H1 (cell line): ENCODE measurements around the gene AAK1. TPM values are rescaled to one million over a fixed set of nuclear protein-coding genes. Genes with fewer than 3 reads are reported as not detected.

ENCODE experiments used
- CTCF ChIA-PET: fragments of 300-600 bp; sonication (Branson Sonifier 250); formaldehyde crosslinking; loops from one replicate; lab custom pipeline; 2021; ENCODE audit not compliant: partially characterized antibody; lab: Charles Lee
- POLR2A ChIA-PET: fragments of 300-600 bp; sonication (Branson Sonifier 250); formaldehyde crosslinking; loops from one replicate; lab custom pipeline; 2021; ENCODE audit warnings: inconsistent platforms; ENCODE audit not compliant: partially characterized antibody; lab: Charles Lee
- DNase-seq, 2 experiments: peaks; one replicate each; pipeline versions ENCODE4 v3.0.0 to v3.0.0-alpha.2; 2010 to 2022; ENCODE audit warnings: low spot score in 2 of 2, low read depth in 1 of 2, mixed read lengths in 1 of 2
- FAIRE-seq: peaks from 2 replicates; lab custom pipeline; 2011; peaks lifted over from hg19 to GRCh38; lab: Jason Lieb, UNC
- H2AFZ ChIP-seq: 2 replicates; pipeline ENCODE4 v1.8.1; 2012; ENCODE audit warnings: low read length, inconsistent platforms
- H2AK5ac ChIP-seq: 2 replicates; pipeline ENCODE4 v1.6.1; 2013; ENCODE audit warnings: low read depth, low read length
- H2BK120ac ChIP-seq: replicated peaks from 2 replicates; pipeline ENCODE3; 2013; ENCODE audit warnings: low read depth, low read length, inconsistent platforms
- H2BK12ac ChIP-seq: 2 replicates; pipeline ENCODE4 v1.6.1; 2013; ENCODE audit warnings: low read depth, low read length
- H2BK15ac ChIP-seq: 2 replicates; pipeline ENCODE4 v1.6.1; 2013; ENCODE audit warnings: low read length
- H2BK20ac ChIP-seq: 2 replicates; pipeline ENCODE4 v1.6.1; 2013; ENCODE audit warnings: low read length
- H2BK5ac ChIP-seq: 2 replicates; pipeline ENCODE4 v1.6.1; 2013; ENCODE audit warnings: low read depth, low read length
- H3K14ac ChIP-seq: 2 replicates; pipeline ENCODE4 v1.6.1; 2013; ENCODE audit warnings: inconsistent platforms; ENCODE audit not compliant: insufficient read length
- H3K18ac ChIP-seq: 2 replicates; pipeline ENCODE4 v1.6.1; 2013; ENCODE audit warnings: low read length; ENCODE audit errors: extremely low read depth
- H3K23ac ChIP-seq: 2 replicates; pipeline ENCODE4 v1.6.1; 2013; ENCODE audit warnings: inconsistent platforms; ENCODE audit not compliant: insufficient read length
- H3K23me2 ChIP-seq: 2 replicates; pipeline ENCODE4 v1.6.1; 2013; ENCODE audit warnings: low read depth, low read length
- H3K27ac ChIP-seq: 2 replicates; pipeline ENCODE4 v1.6.1; 2011; ENCODE audit warnings: low read depth, low read length, inconsistent platforms
- H3K27me3 ChIP-seq, 4 experiments: replicated peaks in 1 of 4; 1 replicate in 1 of 4; 2 replicates in 3 of 4; pipeline versions ENCODE4 v1.6.1 to v1.8.1; 2011 to 2013; ENCODE audit warnings: low read length in 3 of 4, mild to moderate bottlenecking in 3 of 4, inconsistent platforms in 2 of 4, mixed read lengths in 2 of 4, moderate library complexity in 1 of 4; ENCODE audit not compliant: control insufficient read depth in 3 of 4, insufficient read depth in 3 of 4; ENCODE audit errors: extremely low read depth in 1 of 4
- H3K36me3 ChIP-seq, 4 experiments: 2 replicates each; pipeline versions ENCODE4 v1.6.1 to v1.8.1; 2011 to 2013; ENCODE audit warnings: mild to moderate bottlenecking in 4 of 4, low read length in 3 of 4, moderate library complexity in 2 of 4, control low read depth in 1 of 4, inconsistent platforms in 1 of 4; ENCODE audit not compliant: insufficient read depth in 4 of 4, control insufficient read depth in 2 of 4
- H3K4ac ChIP-seq: replicated peaks from 2 replicates; pipeline ENCODE3; 2013; ENCODE audit warnings: low read length, low read depth, mixed read lengths, inconsistent platforms; ENCODE audit not compliant: insufficient read length
- H3K4me1 ChIP-seq, 4 experiments: replicated peaks in 1 of 4; 1 replicate in 1 of 4; 2 replicates in 3 of 4; pipeline versions ENCODE4 v1.6.1 to v1.8.1; 2011 to 2013; ENCODE audit warnings: low read length in 3 of 4, inconsistent platforms in 2 of 4, mixed read lengths in 1 of 4; ENCODE audit not compliant: insufficient read depth in 4 of 4, control insufficient read depth in 3 of 4
- H3K4me2 ChIP-seq, 2 experiments: 2 replicates each; pipeline versions ENCODE4 v1.6.1 to v1.8.1; 2011 to 2013; ENCODE audit warnings: low read depth in 2 of 2, low read length in 2 of 2, control low read depth in 1 of 2, inconsistent platforms in 1 of 2, mild to moderate bottlenecking in 1 of 2; ENCODE audit not compliant: insufficient read depth in 1 of 2
- H3K4me3 ChIP-seq, 4 experiments: fragments of 200-600, 300-600 bp in 1 of 4; sonication (generic), shearing (Covaris generic), sonication (Bioruptor Twin) in 1 of 4; 2 replicates each; pipeline versions ENCODE4 v1.5.1 to v1.8.1; 2011 to 2016; ENCODE audit warnings: low read length in 4 of 4, low read depth in 3 of 4, control low read depth in 2 of 4, inconsistent platforms in 2 of 4, mild to moderate bottlenecking in 2 of 4, mixed read lengths in 1 of 4, moderate library complexity in 1 of 4; ENCODE audit not compliant: insufficient read depth in 2 of 4; ENCODE audit errors: extremely low read depth in 1 of 4
- H3K56ac ChIP-seq: replicated peaks from 2 replicates; pipeline ENCODE3; 2013; ENCODE audit warnings: low read depth, mild to moderate bottlenecking, mixed read lengths, low read length, inconsistent platforms; ENCODE audit not compliant: insufficient read length
- H3K79me1 ChIP-seq: 2 replicates; pipeline ENCODE4 v1.6.1; 2013; ENCODE audit warnings: low read depth, low read length, control low read depth
- H3K79me2 ChIP-seq, 2 experiments: 2 replicates each; pipeline versions ENCODE4 v1.6.1 to v1.8.1; 2012 to 2013; ENCODE audit warnings: low read length in 2 of 2, mild to moderate bottlenecking in 2 of 2, inconsistent platforms in 1 of 2; ENCODE audit not compliant: insufficient read depth in 2 of 2, control insufficient read depth in 1 of 2
- H3K9ac ChIP-seq, 4 experiments: replicated peaks in 1 of 4; 1 replicate in 1 of 4; 2 replicates in 3 of 4; pipeline versions ENCODE4 v1.6.1 to v1.8.1; 2011 to 2013; ENCODE audit warnings: low read depth in 3 of 4, low read length in 3 of 4, control low read depth in 2 of 4, mild to moderate bottlenecking in 2 of 4, moderate library complexity in 2 of 4, inconsistent platforms in 1 of 4; ENCODE audit errors: extremely low read depth in 1 of 4
- H3K9me3 ChIP-seq, 2 experiments: 2 replicates each; pipeline versions ENCODE4 v1.6.1 to v1.8.1; 2012 to 2013; ENCODE audit warnings: mild to moderate bottlenecking in 2 of 2, moderate library complexity in 2 of 2, control low read depth in 1 of 2, inconsistent platforms in 1 of 2, low read depth in 1 of 2, low read length in 1 of 2, mixed read lengths in 1 of 2; ENCODE audit not compliant: insufficient read depth in 2 of 2
- H4K20me1 ChIP-seq, 2 experiments: replicated peaks in 1 of 2; 2 replicates each; pipeline versions ENCODE3 to v1.8.1; 2011 to 2013; ENCODE audit warnings: inconsistent platforms in 2 of 2, low read length in 2 of 2, mild to moderate bottlenecking in 1 of 2; ENCODE audit not compliant: insufficient read depth in 2 of 2, control insufficient read depth in 1 of 2
- H4K5ac ChIP-seq: 2 replicates; pipeline ENCODE4 v1.6.1; 2013; ENCODE audit warnings: low read length, low read depth, mixed read lengths, inconsistent platforms; ENCODE audit not compliant: insufficient read length
- H4K8ac ChIP-seq: 2 replicates; pipeline ENCODE4 v1.8.0; 2013; ENCODE audit warnings: mild to moderate bottlenecking, moderate library complexity, low read length, inconsistent platforms; ENCODE audit not compliant: insufficient read depth; ENCODE audit errors: extremely low read depth
- H4K91ac ChIP-seq: replicated peaks from 2 replicates; pipeline ENCODE3; 2013; ENCODE audit warnings: low read length, mixed read lengths, inconsistent platforms; ENCODE audit not compliant: insufficient read length
- CHD1 ChIP-seq: IDR thresholded peaks from 2 replicates; pipeline ENCODE4 v1.6.1; 2012; ENCODE audit warnings: low read depth, low read length, improper control_type of control experiment
- WGBS, 2 experiments: shearing (Covaris generic) in 1 of 2; methylation state at CpG; one replicate each; pipeline versions ENCODE4 v1.1.6 to v1.1.7; 2013 to 2015; ENCODE audit warnings: low lambda C conversion rate in 2 of 2, mixed read lengths in 2 of 2, inconsistent platforms in 1 of 2, low coverage in 1 of 2, missing lambda C conversion rate in 1 of 2; ENCODE audit not compliant: insufficient replicate concordance in 2 of 2, insufficient coverage in 1 of 2, insufficient read length in 1 of 2; ENCODE audit errors: extremely low coverage in 1 of 2, missing lambda C conversion rate in 1 of 2; 5-methylcytosine and 5-hydroxymethylcytosine counted together
- polyA plus RNA-seq, 7 experiments: library from polyadenylated mRNA; depleted of rRNA in 3 of 7; stranded (reverse) in 5 of 7; unstranded in 2 of 7; fragments of >200 nt in 5 of 7; fragments of 200-250 nt in 2 of 7; gene quantifications; 1 replicate in 5 of 7; 2 replicates in 1 of 7; 4 replicates in 1 of 7; pipeline versions ENCODE4 v1.2.1 to v1.2.3, GENCODE V29; 2011 to 2013; ENCODE audit warnings: missing spikeins in 2 of 7, mixed read lengths in 2 of 7
- total RNA-seq: library from RNA; stranded (reverse); fragmentation: NEBNext Ultra II Directional; extraction: Animal tissue kit (Norgen Biotek cat#: 25700); gene quantifications from 2 replicates; pipeline ENCODE4 v1.2.1, GENCODE V29; 2021

The AAK1 gene
- total and polyA plus RNA-seq, 2 of the 8 experiments (the other 6 are each of a cell fraction or from before 2014, with no cell fraction given): 10.0 to 40.5 TPM

DNA sequence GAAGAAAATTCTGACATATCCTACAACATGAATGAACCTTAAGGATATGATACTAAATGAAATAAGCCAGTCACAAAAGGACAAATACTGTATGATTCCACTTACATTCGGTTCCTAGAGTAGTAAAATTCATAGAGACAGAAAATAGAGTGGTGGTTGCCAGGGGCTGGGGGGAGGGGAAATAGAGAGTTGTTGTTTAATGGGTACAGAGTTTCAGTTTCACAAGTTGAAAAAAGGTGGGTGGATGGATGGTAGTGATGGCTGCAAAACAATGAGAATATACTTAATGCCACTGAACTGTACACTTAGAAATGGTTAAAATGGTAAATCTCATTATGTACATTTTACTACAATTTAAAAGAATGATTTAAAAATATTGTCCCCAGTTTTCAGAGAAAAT lies 153.1 kb downstream of the AAK1 start:
- no peak overlapping the region for H2BK12ac ChIP-seq
- H4K20me1 ChIP-seq: no peaks in the 10 kb centered on the region
- H3K79me2 ChIP-seq: no peaks in the 10 kb centered on the region
- no peak overlapping the region for H3K4me3 ChIP-seq
- H3K56ac ChIP-seq: no peak overlapping the region
- H2BK15ac ChIP-seq: no peak overlapping the region
- H3K23me2 ChIP-seq: no peaks in the 10 kb centered on the region
- no peak overlapping the region for H2BK20ac ChIP-seq
- no peak overlapping the region for H3K9ac ChIP-seq
- no peaks in the 10 kb centered on the region for H3K36me3 ChIP-seq
- H3K14ac ChIP-seq: no peak overlapping the region
- ChIA-PET CTCF (interaction anchor here (0.8 to 1.2 kb wide), 3 partner anchors 43 to 115 kb away, joined by 3 read pairs; no protein-coding TSS in a partner anchor), POLR2A (no interaction called here)
- no peak overlapping the region for H4K8ac ChIP-seq
- H2AK5ac ChIP-seq: no peak overlapping the region
- no peak for TF ChIP-seq CHD1
- no peak overlapping the region for H3K18ac ChIP-seq
- no peaks in the 10 kb centered on the region for H3K79me1 ChIP-seq
- FAIRE-seq (no peak), DNase-seq (no peak)
- H2BK120ac ChIP-seq: no peak overlapping the region
- H3K23ac ChIP-seq: no peak overlapping the region
- no peak overlapping the region for H2BK5ac ChIP-seq
- H3K27ac ChIP-seq: no peak overlapping the region
- no peaks in the 10 kb centered on the region for H3K27me3 ChIP-seq
- no peak overlapping the region for H4K91ac ChIP-seq
- H2AFZ ChIP-seq: no peak overlapping the region
- H3K4me2 ChIP-seq: no peak overlapping the region
- H3K4me1 ChIP-seq: no peaks in the 10 kb centered on the region
- no peak overlapping the region for H4K5ac ChIP-seq
- no peaks in the 10 kb centered on the region for H3K9me3 ChIP-seq
- no peak overlapping the region for H3K4ac ChIP-seq
- WGBS, 2 experiments: 80% methylated on average over 1 of the region's 1 CpG; no CpG with 5 or more reads in 1 of the 2 experiments
